WTC11 (cell line): ENCODE results near the gene SIGLEC7.

Source experiments
- CREM ChIP-seq: sonication (generic); formaldehyde crosslinking; IDR thresholded peaks from 2 replicates; pipeline ENCODE4 v1.8.1; 2022; ENCODE audit warnings: mild to moderate bottlenecking, missing genetic modification reagents, moderate library complexity
- JAZF1 ChIP-seq: fragments of 250-450 bp; sonication (Bioruptor Pico); IDR thresholded peaks from 2 replicates; pipeline ENCODE4 v1.9.0; 2021; ENCODE audit warnings: moderate library complexity, mild to moderate bottlenecking, inconsistent platforms
- NFYB ChIP-seq: sonication (generic); formaldehyde crosslinking; conservative IDR thresholded peaks from 2 replicates; pipeline ENCODE4 v1.8.0; 2022; ENCODE audit warnings: low read depth, missing genetic modification reagents
- TF ChIP-seq, protein P1 (sequence below): fragments of 200-600 bp; IDR thresholded peaks from 2 replicates; pipeline ENCODE4 v1.8.0; 2022; ENCODE audit warnings: antibody characterized with exemption
- TF ChIP-seq, protein P2 (sequence below): sonication (generic); formaldehyde crosslinking; IDR thresholded peaks from 2 replicates; pipeline ENCODE4 v1.8.0; 2022; ENCODE audit warnings: mild to moderate bottlenecking, missing genetic modification reagents
- TF ChIP-seq, protein P3 (sequence below): sonication (generic); formaldehyde crosslinking; IDR thresholded peaks from 2 replicates; pipeline ENCODE4 v1.8.1; 2022; ENCODE audit warnings: low read depth, missing genetic modification reagents, borderline replicate concordance

DNA sequence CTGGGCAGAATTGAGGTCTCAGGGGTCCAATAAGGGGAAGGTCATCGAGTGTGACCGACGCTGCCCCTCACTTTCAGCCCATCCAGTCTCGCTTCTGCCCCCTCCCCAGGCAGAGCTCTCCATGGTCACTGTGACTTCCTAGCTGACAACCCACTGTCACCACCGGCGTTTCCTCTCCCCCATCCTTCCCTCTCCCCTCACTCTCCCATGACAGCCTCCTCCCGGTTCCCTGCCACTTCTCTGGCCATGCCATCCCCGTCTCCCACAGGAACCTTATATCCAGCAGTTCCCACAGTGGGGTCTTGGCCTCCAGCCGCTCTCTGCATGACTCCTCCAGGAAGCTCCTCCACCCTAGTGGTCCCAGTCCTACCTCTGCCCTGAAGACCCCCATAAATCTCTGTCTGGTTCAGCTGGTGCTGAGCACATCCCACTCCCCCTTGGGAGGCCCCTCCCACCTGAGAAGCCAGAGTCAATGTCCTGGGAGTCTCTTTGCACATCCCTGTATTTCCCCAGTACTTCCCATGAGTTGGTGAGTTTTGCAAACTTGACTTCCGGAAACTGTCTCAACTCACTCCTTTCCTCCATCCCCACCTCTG, 58.1 kb downstream of the SIGLEC7 start:
- TF ChIP-seq, protein P1, sequence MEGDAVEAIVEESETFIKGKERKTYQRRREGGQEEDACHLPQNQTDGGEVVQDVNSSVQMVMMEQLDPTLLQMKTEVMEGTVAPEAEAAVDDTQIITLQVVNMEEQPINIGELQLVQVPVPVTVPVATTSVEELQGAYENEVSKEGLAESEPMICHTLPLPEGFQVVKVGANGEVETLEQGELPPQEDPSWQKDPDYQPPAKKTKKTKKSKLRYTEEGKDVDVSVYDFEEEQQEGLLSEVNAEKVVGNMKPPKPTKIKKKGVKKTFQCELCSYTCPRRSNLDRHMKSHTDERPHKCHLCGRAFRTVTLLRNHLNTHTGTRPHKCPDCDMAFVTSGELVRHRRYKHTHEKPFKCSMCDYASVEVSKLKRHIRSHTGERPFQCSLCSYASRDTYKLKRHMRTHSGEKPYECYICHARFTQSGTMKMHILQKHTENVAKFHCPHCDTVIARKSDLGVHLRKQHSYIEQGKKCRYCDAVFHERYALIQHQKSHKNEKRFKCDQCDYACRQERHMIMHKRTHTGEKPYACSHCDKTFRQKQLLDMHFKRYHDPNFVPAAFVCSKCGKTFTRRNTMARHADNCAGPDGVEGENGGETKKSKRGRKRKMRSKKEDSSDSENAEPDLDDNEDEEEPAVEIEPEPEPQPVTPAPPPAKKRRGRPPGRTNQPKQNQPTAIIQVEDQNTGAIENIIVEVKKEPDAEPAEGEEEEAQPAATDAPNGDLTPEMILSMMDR, result no peak
- TF ChIP-seq JAZF1 (no peak), CREM (CRISPR knock-in tag) (no peak), NFYB (CRISPR knock-in tag) (no peak)
- TF ChIP-seq, protein P2, sequence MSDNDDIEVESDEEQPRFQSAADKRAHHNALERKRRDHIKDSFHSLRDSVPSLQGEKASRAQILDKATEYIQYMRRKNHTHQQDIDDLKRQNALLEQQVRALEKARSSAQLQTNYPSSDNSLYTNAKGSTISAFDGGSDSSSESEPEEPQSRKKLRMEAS (CRISPR knock-in tag), result no peak
- TF ChIP-seq, protein P3, sequence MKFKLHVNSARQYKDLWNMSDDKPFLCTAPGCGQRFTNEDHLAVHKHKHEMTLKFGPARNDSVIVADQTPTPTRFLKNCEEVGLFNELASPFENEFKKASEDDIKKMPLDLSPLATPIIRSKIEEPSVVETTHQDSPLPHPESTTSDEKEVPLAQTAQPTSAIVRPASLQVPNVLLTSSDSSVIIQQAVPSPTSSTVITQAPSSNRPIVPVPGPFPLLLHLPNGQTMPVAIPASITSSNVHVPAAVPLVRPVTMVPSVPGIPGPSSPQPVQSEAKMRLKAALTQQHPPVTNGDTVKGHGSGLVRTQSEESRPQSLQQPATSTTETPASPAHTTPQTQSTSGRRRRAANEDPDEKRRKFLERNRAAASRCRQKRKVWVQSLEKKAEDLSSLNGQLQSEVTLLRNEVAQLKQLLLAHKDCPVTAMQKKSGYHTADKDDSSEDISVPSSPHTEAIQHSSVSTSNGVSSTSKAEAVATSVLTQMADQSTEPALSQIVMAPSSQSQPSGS (CRISPR knock-in tag), result no peak
